HG03108 (cell line): ENCODE measurements around the gene IBA57.

Source experiments
- ATAC-seq: cut with Tn5 transposase; IDR thresholded peaks from one replicate; pipeline ENCODE4 v1.9.1; 2021; ENCODE audit warnings: moderate library complexity; ENCODE audit not compliant: unreplicated experiment

The IBA57 gene

GRCh38 chr1:228155596-228156514 is 9.7 kb upstream of the IBA57 start:
- ATAC-seq: no peak

DNA sequence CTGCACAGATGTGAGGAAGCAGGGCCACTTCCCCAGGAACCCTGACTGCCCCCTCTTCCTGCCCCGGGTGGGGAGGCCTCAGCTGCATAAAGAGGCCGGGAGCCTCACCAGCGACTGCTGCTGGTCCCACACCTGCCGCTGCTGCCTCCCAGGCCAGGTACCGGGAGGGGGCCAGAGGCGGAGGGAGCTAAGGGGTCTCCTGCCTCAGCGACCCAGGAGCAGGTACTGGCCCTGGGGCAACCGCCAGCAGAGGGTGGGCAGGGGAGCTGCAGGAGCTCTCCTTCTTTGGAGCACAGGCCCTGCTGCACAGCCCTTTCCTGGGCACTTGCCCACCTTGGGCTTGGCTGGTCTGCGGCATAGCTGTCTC is 9.1 kb upstream of the IBA57 start:
- ATAC-seq: no peak

- no peak for ATAC-seq
These were observed 8.5 kb upstream of the IBA57 start for GRCh38 chr1:228156941-228157728.

DNA sequence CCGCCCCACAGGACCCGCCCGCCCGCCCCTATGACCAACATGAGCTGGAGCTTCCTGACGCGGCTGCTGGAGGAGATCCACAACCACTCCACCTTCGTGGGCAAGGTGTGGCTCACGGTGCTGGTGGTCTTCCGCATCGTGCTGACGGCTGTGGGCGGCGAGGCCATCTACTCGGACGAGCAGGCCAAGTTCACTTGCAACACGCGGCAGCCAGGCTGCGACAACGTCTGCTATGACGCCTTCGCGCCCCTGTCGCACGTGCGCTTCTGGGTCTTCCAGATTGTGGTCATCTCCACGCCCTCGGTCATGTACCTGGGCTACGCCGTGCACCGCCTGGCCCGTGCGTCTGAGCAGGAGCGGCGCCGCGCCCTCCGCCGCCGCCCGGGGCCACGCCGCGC is 7.9 kb upstream of the IBA57 start:
- no peak for ATAC-seq

GRCh38 chr1:228158151-228159007 is 7.2 kb upstream of the IBA57 start:
- ATAC-seq: no peak

- no peak for ATAC-seq
These were observed 6.5 kb upstream of the IBA57 start for GRCh38 chr1:228159008-228159665.

- no peak for ATAC-seq
These were observed 5.3 kb upstream of the IBA57 start for GRCh38 chr1:228160201-228160761.

GRCh38 chr1:228161362-228161761 is 4.2 kb upstream of the IBA57 start:
- ATAC-seq: no peak

DNA sequence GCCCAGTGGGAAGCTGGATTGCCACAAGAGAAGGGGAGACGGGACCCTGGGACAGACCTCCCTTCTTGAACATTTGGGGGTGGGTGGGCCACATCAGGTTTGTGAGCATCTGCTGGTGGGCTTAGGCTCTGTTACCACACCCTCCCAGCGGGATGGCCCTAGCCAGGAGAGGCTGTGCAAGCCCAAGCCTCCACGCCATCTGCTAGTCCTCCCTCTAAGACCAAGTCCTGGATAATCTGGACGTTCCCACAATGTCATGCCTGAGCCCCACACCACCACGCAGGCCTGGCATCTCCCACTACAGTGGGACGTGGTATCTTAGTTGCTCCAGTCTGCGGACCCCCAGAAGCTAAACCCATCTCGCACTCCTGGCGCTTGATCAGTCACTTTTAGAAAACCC is 3.7 kb upstream of the IBA57 start:
- ATAC-seq: no peak

DNA sequence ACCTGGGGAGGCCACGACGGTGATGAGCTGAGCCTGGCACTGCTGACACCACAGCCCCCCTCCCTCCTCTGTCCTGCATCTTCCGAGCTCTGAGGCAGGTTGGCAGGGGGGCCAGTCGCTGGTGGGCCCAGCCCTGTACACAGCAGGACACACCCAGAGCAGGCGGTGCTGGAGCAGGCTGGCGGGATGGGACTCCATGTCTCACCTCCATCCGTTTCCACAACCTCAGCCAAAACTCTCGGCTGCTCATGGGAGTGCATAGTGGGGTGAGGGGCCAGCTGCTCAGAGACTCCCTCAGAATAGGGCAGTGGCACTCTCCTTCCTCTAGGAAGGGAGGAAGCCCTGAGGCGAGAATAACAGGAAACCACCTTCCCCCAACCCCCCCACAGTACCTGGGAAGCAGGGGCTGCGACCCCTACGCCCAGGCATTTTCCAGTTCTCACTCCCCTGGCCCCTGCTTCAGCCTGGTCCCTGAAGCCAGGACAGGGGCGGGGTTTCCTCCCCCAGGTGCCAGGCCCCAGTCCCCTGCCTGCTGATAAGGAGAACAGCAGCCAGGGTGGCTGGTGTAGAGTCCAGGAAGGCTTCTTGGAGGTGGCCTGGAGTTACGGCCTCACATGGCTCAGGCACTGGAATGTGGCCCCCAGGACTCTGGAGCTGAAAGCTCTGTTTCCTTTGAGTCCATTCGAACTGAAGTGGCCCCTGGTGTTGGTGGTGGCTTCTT is 3.2 kb upstream of the IBA57 start:
- ATAC-seq: no peak

DNA sequence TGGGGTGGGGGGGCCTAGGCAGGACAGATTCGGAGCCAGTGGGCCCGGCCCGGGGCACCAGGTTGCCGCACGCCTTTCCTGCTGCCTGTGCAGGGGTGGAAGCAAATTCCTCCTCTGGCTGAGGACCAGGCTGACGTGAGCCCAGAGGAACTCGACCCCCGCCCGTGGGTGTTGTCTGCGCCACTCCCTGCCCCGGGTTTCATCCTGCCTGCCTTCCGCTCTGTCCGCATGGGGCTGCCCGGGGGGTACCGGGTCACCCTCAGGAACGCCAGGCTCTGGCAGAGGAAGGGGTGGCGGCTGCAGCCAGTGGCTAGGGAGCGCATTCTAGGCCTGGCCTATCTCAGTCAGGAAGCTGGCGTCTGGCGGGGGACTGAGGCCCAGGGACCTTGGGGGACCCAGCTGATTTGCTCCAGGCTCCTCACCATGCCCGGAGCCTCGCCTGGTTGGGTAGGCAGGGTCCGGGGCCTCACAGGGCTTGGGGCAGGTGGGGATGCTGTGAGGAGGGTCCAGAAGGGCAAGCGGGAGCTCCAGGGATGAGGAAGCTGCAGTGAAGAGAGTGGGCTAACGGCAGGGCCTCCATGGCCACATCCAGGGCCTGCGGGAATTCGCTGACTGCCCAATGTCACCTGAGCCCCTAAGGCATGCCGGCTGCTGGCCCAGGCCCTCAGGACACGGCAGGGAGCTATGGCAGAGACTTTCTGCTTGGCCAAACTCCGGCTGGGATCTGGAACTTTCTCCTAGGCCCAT is 2.4 kb upstream of the IBA57 start:
- ATAC-seq: no peak

DNA sequence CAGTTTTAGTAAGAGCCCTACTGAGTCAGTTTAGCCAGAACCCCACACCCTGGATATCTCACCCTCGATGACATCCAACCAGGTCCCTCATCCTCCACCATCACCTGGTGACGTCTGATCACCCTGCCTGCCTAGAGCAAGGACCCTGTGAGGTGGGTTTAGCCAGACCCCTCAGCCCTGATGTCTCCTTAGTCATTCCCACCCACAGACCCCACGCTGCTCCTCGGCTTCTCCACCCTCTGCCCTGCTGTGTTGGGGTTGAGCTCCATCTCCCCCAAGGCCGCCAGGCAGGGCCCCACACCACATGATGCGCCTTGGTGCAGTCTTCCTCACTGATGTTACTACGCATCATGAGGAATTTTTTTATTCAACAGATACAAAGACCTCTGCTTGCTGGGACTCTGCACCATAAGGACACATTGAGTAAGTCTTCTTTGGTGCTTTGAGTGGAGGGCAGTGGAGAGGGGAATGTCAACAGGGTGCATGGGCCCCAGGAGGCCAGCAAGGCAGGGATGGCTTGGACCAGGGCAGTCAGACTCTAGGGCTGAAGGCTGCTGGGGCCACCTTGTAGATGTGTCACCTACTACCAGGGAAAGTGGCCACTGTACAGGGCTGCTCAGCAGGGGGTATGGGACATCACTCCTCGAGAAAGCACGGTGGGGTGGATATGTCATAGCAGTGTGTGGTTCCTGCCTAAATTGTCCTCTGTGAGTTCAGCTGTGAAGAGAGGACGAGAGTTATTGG is 1.7 kb upstream of the IBA57 start:
- ATAC-seq: no peak

- no peak for ATAC-seq
These were observed 838 bp upstream of the IBA57 start for GRCh38 chr1:228164561-228165371.

GRCh38 chr1:228166170-228166936 is 749 bp downstream of the IBA57 start:
- ATAC-seq: peak; percentile 19

GRCh38 chr1:228168563-228169270 is 3.1 kb downstream of the IBA57 start:
- no peak for ATAC-seq

DNA sequence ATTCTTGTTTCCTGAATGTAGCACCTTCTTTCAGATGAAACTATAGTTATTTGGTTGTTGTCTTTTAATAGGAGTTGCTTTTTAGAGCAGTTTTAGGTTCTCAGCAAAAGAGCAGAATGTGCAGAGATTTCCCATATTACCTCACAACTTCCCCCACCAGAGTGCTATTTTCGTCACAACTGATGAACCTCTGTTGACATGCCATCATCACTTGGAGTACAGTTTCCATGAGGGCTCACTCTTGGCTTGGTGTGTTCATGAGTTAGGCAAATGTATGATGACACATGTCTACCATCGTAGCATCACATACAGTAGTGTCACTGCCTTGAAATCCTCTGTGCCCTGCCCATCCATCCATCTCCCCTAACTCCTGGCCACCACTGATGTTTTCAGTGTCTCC is 3.7 kb downstream of the IBA57 start:
- no peak for ATAC-seq
